Measurements from ENCODE around the gene OSBP2.

OSBP2 gene

GRCh38 chr22:30923168-30923900 lies 228.7 kb downstream of the OSBP2 start:
- DNase-seq (ENCODE audit: extremely low read depth in 1 of 2, low read depth in 1 of 2): no peak

- no peak for DNase-seq (ENCODE audit: extremely low read depth in 1 of 2, low read depth in 1 of 2)
Observed at GRCh38 chr22:30925667-30926066, 231.0 kb downstream of the OSBP2 start.

- DNase-seq (ENCODE audit: extremely low read depth in 1 of 2, low read depth in 1 of 2): no peak
Observed at GRCh38 chr22:30926706-30927105, 232.0 kb downstream of the OSBP2 start.

GRCh38 chr22:30927806-30928205 lies 233.1 kb downstream of the OSBP2 start:
- no peak for DNase-seq (ENCODE audit: extremely low read depth in 1 of 2, low read depth in 1 of 2)

GRCh38 chr22:30928401-30928800 lies 233.7 kb downstream of the OSBP2 start:
- no peak for DNase-seq (ENCODE audit: extremely low read depth in 1 of 2, low read depth in 1 of 2)

- DNase-seq (ENCODE audit: extremely low read depth in 1 of 2, low read depth in 1 of 2): no peak
Observed at GRCh38 chr22:30930228-30930627, 235.6 kb downstream of the OSBP2 start.

GRCh38 chr22:30931541-30932300 lies 237.0 kb downstream of the OSBP2 start:
- DNase-seq (ENCODE audit: extremely low read depth in 1 of 2, low read depth in 1 of 2): no peak

GRCh38 chr22:30932661-30933060 lies 238.0 kb downstream of the OSBP2 start:
- no peak for DNase-seq (ENCODE audit: extremely low read depth in 1 of 2, low read depth in 1 of 2)

- DNase-seq (ENCODE audit: extremely low read depth in 1 of 2, low read depth in 1 of 2): no peak
Observed at GRCh38 chr22:30933457-30933856, 238.8 kb downstream of the OSBP2 start.

GRCh38 chr22:30934053-30934452 lies 239.4 kb downstream of the OSBP2 start:
- no peak for DNase-seq (ENCODE audit: extremely low read depth in 1 of 2, low read depth in 1 of 2)

GRCh38 chr22:30940685-30941362 lies 246.2 kb downstream of the OSBP2 start:
- DNase-seq (ENCODE audit: extremely low read depth in 1 of 2, low read depth in 1 of 2): no peak

- no peak for DNase-seq (ENCODE audit: extremely low read depth in 1 of 2, low read depth in 1 of 2)
Observed at GRCh38 chr22:30941363-30941740, 246.7 kb downstream of the OSBP2 start.

- no peak for DNase-seq (ENCODE audit: extremely low read depth in 1 of 2, low read depth in 1 of 2)
Observed at GRCh38 chr22:30943368-30943767, 248.7 kb downstream of the OSBP2 start.

- DNase-seq (ENCODE audit: extremely low read depth in 1 of 2, low read depth in 1 of 2): no peak
Observed at GRCh38 chr22:30944986-30945385, 250.3 kb downstream of the OSBP2 start.

- no peak for DNase-seq (ENCODE audit: extremely low read depth in 1 of 2, low read depth in 1 of 2)
Observed at GRCh38 chr22:30945653-30946052, 251.0 kb downstream of the OSBP2 start.

- no peak for DNase-seq (ENCODE audit: extremely low read depth in 1 of 2, low read depth in 1 of 2)
Observed at GRCh38 chr22:30946354-30946753, 251.7 kb downstream of the OSBP2 start.

- no peak for DNase-seq (ENCODE audit: extremely low read depth in 1 of 2, low read depth in 1 of 2)
Observed at GRCh38 chr22:30947173-30947815, 252.6 kb downstream of the OSBP2 start.

- DNase-seq (ENCODE audit: extremely low read depth in 1 of 2, low read depth in 1 of 2): no peak
Observed at GRCh38 chr22:30947816-30948454, 253.3 kb downstream of the OSBP2 start.

- DNase-seq (ENCODE audit: extremely low read depth in 1 of 2, low read depth in 1 of 2): no peak
Observed at GRCh38 chr22:30948930-30949342, 254.3 kb downstream of the OSBP2 start.

- no peak for DNase-seq (ENCODE audit: extremely low read depth in 1 of 2, low read depth in 1 of 2)
Observed at GRCh38 chr22:30949934-30950660, 255.4 kb downstream of the OSBP2 start.
